Thymus (tissue), 11 donors: Measurements from ENCODE around the gene CHRDL1. TPM values are rescaled to one million over a fixed set of nuclear protein-coding genes. Genes with fewer than 3 reads are reported as not detected.
A peak's percentile ranks its signal among the peaks of the same experiment; 100 is the strongest.

Source experiments
- DNase-seq, 9 donors: peaks; one replicate each; pipeline ENCODE4 v3.0.0-alpha.2; 2013; ENCODE audit warnings: low spot score in 9 of 9, low read depth in 6 of 9, missing footprints in 1 of 9
- H3K27ac ChIP-seq, 2 donors: one replicate each; pipeline ENCODE4 v1.5.1; 2013; ENCODE audit warnings: control low read depth in 1 of 2, low read depth in 1 of 2, low read length in 1 of 2, mild to moderate bottlenecking in 1 of 2, moderate library complexity in 1 of 2
- H3K27me3 ChIP-seq, 2 donors: one replicate each; pipeline ENCODE4 v1.5.1; 2013; ENCODE audit warnings: low read length in 1 of 2; ENCODE audit not compliant: control insufficient read depth in 2 of 2, insufficient read depth in 1 of 2
- H3K36me3 ChIP-seq, 2 donors: one replicate each; pipeline ENCODE4 v1.5.1; 2013; ENCODE audit warnings: low read length in 1 of 2, mild to moderate bottlenecking in 1 of 2, moderate library complexity in 1 of 2; ENCODE audit not compliant: control insufficient read depth in 2 of 2, insufficient read depth in 2 of 2
- H3K4me1 ChIP-seq, 2 donors: one replicate each; pipeline ENCODE4 v1.5.1; 2013; ENCODE audit warnings: low read length in 2 of 2; ENCODE audit not compliant: control insufficient read depth in 2 of 2, insufficient read depth in 2 of 2
- H3K4me3 ChIP-seq, 2 donors: one replicate each; pipeline ENCODE4 v1.5.1; 2013; ENCODE audit warnings: low read length in 2 of 2, control low read depth in 1 of 2, mild to moderate bottlenecking in 1 of 2
- H3K9me3 ChIP-seq, 2 donors: one replicate each; pipeline ENCODE4 v1.5.1; 2013; ENCODE audit warnings: low read length in 1 of 2, mild to moderate bottlenecking in 1 of 2; ENCODE audit not compliant: control insufficient read depth in 2 of 2, insufficient read depth in 1 of 2
- WGBS: extraction: QIAGEN DNeasy Blood & Tissue Kit; methylation state at CpG from one replicate; pipeline ENCODE4 v1.1.7; 2013; 5-methylcytosine and 5-hydroxymethylcytosine counted together
- polyA plus RNA-seq: library from polyadenylated mRNA; stranded (reverse); fragments of 200-250 nt; gene quantifications from one replicate; pipeline ENCODE4 v1.2.3, GENCODE V29; 2013
- total RNA-seq: library from RNA; stranded (reverse); fragments of 120-200 nt; gene quantifications from one replicate; pipeline ENCODE4 v1.2.4, GENCODE V29; 2013
- donor health status: healthy.

The CHRDL1 gene
- total and polyA plus RNA-seq, 2 donors: 3.2 to 3.3 TPM

DNA sequence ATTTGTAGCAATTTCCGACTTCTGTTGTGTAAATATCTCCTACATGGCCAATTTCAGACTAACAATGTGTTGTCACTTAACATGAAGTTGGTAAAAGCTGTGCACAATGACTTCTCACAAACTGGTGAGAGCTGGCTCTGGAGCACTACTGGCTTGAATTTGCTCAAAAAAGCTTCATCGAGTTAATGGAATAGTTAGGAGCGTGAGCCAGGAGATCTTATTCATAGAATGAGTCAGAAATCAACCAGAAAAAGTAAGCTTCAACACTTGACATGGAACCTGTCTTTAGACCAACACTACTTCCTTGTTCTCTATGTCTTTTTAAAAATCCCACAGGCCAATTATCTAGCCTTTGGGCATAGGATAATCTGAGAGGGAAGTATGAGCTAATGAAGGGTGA lies 7.9 kb upstream of the CHRDL1 start:
- WGBS: 94% methylated on average over 3 of the region's 3 CpGs
- Histone ChIP-seq H3K4me1 (no peaks in the 10 kb centered on the region), H3K27me3 (no peaks in the 10 kb centered on the region), H3K9me3 (no peaks in the 10 kb centered on the region), H3K27ac (no peak overlapping the region), H3K36me3 (no peaks in the 10 kb centered on the region), H3K4me3 (no peak overlapping the region)
- DNase-seq: no peak

DNA sequence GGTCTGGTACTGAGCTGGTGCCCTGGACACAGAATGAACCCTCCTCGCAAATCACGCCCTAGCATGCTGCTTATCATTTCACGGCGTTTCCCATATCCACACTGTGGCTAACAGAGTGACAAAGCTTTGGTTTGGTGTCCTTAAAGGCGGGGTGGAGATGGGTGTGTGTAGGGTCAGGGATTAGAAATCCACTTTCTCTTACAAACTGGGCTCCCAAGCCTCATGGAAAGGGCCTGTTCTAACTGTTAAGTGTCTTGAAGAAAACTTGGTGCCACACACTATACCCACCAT lies 735 bp upstream of the CHRDL1 start:
- no peaks in the 10 kb centered on the region for H3K9me3 ChIP-seq
- peaks cover 0 to 16% of the 10 kb centered on the region in 2 donors for H3K27me3 ChIP-seq
- 29% methylated on average over 5 of the region's 5 CpGs for WGBS
- H3K4me3 ChIP-seq: peak overlapping the region in 1 of 2 donors; percentile 19
- H3K36me3 ChIP-seq: no peaks in the 10 kb centered on the region
- no peak for DNase-seq
- H3K27ac ChIP-seq: no peak overlapping the region
- no peaks in the 10 kb centered on the region for H3K4me1 ChIP-seq

DNA sequence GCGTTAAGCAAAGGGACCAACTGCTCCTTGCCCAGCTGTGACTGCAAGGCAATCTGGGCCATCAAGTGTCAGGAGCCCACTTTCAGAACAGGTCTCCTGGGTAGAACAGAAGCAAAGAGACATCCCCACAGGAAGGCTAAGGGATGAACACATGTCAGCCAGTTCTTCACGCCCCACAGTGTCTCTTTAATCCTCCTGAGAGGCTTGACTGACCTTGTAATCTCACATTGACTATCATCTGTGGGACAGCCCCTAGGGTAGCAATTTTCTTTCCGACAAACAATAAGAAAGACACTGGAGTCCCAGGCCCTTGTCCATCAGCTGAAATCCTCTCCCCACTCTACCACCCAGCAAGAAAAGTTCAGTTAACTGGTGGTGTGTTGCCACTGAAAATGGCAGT lies 1.0 kb downstream of the CHRDL1 start:
- peaks cover 0 to 16% of the 10 kb centered on the region in 2 donors for H3K27me3 ChIP-seq
- H3K4me1 ChIP-seq: no peaks in the 10 kb centered on the region
- no peaks in the 10 kb centered on the region for H3K36me3 ChIP-seq
- 51% methylated on average over 3 of the region's 3 CpGs for WGBS
- DNase-seq: no peak
- H3K9me3 ChIP-seq: no peaks in the 10 kb centered on the region
- H3K27ac ChIP-seq: no peak overlapping the region
- no peak overlapping the region for H3K4me3 ChIP-seq

DNA sequence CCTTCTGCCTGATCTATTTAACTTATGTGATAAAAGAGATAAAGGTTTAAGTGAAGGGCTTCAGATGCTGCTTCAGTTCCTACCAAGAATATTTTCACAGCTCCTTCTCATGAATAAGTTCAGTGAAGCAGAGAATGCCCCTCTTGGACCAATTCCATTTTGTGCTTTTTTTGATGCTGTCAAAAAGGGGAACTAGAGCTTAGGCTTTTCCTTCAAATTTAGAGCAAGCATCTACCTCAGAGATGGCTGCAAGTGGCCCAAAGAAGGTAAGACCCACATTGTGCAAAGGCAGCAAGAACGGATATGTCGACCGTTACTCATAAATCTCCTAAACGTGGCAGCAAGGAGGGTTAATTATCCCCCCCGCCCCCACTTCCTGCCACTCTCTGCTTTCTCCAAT lies 4.5 kb downstream of the CHRDL1 start:
- no peak overlapping the region for H3K27ac ChIP-seq
- no peaks in the 10 kb centered on the region for H3K36me3 ChIP-seq
- no peak for DNase-seq
- 23% methylated on average over 5 of the region's 5 CpGs for WGBS
- no peaks in the 10 kb centered on the region for H3K9me3 ChIP-seq
- H3K4me3 ChIP-seq: no peak overlapping the region
- peaks cover 0 to 10% of the 10 kb centered on the region in 2 donors for H3K27me3 ChIP-seq
- no peaks in the 10 kb centered on the region for H3K4me1 ChIP-seq

DNA sequence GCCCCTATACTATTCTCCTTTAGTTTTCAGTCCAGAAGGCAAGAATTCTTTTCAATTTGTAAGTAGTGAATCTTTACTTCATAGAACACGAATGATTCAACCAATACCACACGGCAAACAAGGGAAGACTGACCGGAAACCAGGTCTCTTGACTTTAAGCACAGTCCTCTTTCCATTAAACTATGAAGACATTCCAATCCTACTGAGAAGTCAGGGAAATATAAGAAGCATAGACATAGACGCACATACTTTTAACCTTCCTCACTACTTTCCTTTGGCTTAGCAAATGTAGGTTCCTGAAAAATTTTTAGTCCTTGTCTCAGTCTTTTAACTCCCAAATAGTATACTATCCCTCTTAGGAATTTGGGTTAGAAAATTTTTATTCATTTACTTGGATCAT lies 9.1 kb downstream of the CHRDL1 start:
- no peaks in the 10 kb centered on the region for H3K9me3 ChIP-seq
- no peak overlapping the region for H3K4me3 ChIP-seq
- H3K27ac ChIP-seq: no peak overlapping the region
- no peak for DNase-seq
- H3K36me3 ChIP-seq: no peaks in the 10 kb centered on the region
- 97% methylated on average over 4 of the region's 4 CpGs for WGBS
- no peaks in the 10 kb centered on the region for H3K27me3 ChIP-seq
- H3K4me1 ChIP-seq: no peaks in the 10 kb centered on the region

DNA sequence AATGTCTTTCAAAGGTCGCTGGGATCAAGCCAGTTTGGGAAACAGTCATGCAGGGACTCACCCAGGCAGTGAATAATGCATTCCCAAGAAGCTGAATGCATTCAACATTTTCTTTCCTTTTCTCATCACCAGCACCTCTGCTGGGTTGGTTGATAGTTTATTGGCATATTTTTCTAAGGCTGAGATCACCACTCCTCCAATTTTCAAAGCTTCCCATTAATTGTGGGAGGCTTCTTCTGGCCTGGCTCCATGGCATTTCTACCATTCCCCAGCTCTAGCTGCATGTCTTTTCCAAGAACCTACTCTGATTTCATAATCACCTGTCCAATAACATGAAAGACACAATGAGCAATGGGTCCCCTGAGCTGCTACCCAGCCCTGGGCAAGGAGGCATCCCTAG lies 35.8 kb downstream of the CHRDL1 start:
- 93% methylated on average over 1 of the region's 1 CpG for WGBS
- Histone ChIP-seq H3K9me3 (no peaks in the 10 kb centered on the region), H3K36me3 (no peaks in the 10 kb centered on the region), H3K4me3 (no peak overlapping the region), H3K4me1 (no peaks in the 10 kb centered on the region), H3K27ac (no peak overlapping the region), H3K27me3 (no peaks in the 10 kb centered on the region)
- DNase-seq: no peak

DNA sequence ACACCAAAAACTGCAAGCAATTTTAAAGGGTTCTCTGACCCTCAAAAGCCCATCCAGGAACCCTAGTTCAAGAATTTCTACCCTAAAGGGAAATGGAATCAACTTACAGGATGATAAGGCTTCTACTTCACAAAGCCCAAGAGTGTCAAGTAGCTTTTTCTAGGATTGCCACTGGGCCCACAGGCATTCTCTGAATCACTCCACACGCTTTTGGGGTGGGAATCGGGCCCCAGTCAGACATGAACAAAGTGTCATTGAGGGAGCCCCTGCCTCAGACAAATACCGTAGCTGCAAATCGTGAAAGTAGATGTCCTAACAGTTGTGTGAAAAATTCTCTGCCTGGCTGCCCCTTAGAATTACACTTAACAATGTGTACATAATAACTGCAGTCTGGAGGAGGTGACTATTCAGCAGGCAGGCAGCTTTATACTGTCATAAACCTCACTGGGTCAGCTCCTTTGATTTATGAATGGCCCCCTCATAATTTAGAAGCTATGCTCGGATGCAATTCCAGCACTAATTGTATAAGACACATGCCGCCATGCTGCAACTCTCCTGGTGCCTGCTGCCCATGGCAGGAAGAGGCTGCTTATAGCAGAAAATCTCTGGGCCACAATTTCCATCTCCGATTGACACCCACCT lies 36.7 kb downstream of the CHRDL1 start:
- H3K27ac ChIP-seq: no peak overlapping the region
- DNase-seq: no peak
- H3K4me1 ChIP-seq: no peaks in the 10 kb centered on the region
- H3K27me3 ChIP-seq: no peaks in the 10 kb centered on the region
- H3K9me3 ChIP-seq: no peaks in the 10 kb centered on the region
- no peak overlapping the region for H3K4me3 ChIP-seq
- 93% methylated on average over 7 of the region's 7 CpGs for WGBS
- no peaks in the 10 kb centered on the region for H3K36me3 ChIP-seq

DNA sequence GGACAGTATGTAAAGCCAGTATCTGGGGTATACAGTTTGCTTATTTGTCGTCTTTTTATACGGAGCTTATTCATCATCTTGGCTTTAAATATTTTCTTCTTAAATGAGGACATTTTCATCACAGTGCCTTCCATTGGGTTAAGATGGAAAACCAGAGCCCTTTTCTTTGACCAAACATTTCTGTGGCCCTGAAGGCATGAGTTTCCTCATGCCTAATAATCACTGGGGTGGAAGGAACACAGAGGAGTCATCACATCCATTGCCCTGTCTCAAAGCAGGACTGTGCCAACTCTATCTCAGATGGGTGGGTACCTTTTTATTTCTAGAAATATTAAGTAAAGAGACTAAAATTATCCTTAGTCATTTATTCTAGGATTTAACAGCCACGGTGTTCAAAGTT lies 40.0 kb downstream of the CHRDL1 start:
- no peaks in the 10 kb centered on the region for H3K9me3 ChIP-seq
- DNase-seq: no peak
- no peak overlapping the region for H3K4me3 ChIP-seq
- no peak overlapping the region for H3K27ac ChIP-seq
- H3K36me3 ChIP-seq: no peaks in the 10 kb centered on the region
- 98% methylated on average over 3 of the region's 3 CpGs for WGBS
- H3K27me3 ChIP-seq: no peaks in the 10 kb centered on the region
- no peaks in the 10 kb centered on the region for H3K4me1 ChIP-seq

DNA sequence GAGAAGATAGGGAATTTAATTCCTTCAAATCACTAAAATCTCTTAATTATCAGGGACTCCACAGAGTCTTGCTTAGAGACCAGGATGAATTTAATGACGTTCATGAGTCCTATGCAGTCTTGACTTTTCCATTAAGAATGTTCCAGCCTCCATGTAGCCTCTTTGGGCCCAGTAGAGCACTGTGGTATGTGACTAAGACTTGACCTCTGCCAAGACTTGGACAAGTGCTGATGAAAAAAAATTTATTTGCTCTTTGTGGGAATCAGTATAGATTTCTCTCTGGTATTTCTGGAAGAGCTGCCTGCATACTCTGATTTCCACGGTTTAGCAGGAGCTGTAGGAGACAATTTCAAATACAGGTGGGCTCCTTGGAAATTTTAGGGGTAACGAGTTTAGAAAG lies 40.6 kb downstream of the CHRDL1 start:
- DNase-seq: no peak
- Histone ChIP-seq H3K27ac (no peak overlapping the region), H3K36me3 (no peaks in the 10 kb centered on the region), H3K9me3 (no peaks in the 10 kb centered on the region), H3K4me1 (no peaks in the 10 kb centered on the region), H3K4me3 (no peak overlapping the region), H3K27me3 (no peaks in the 10 kb centered on the region)
- WGBS: 92% methylated on average over 3 of the region's 3 CpGs
